ENCODE results near the gene USH1G. TPM values are rescaled to one million over a fixed set of nuclear protein-coding genes. Genes with fewer than 3 reads are reported as not detected.

The USH1G gene
- total RNA-seq, 2 donors from 2014 or later, result 0.31 TPM; not detected in 1

- DNase-seq, result no peak
- intact Hi-C loops (cut with DNase I, micrococcal nuclease), result no loop called here
- no peak for ATAC-seq
These were observed 33.0 kb upstream of the USH1G start for GRCh38 chr17:74956093-74956492.

- intact Hi-C loops (cut with DNase I, micrococcal nuclease), result no loop called here
- DNase-seq, result no peak
- no peak for ATAC-seq
These were observed 31.8 kb upstream of the USH1G start for GRCh38 chr17:74954665-74955421.

GRCh38 chr17:74954115-74954514 lies 31.1 kb upstream of the USH1G start:
- intact Hi-C loops (cut with DNase I, micrococcal nuclease), result no loop called here
- ATAC-seq, result no peak

GRCh38 chr17:74953134-74953687 lies 30.2 kb upstream of the USH1G start:
- peak; percentile 80 for ATAC-seq
- intact Hi-C loops (cut with DNase I, micrococcal nuclease), result no loop called here
- DNase-seq, result no peak

More at GRCh38 chr17:74954115-74954514, 31.1 kb upstream of the USH1G start:
- DNase-seq, result no peak

- intact Hi-C loops (cut with DNase I, micrococcal nuclease), result no loop called here
- DNase-seq (no peak), ATAC-seq (peak; percentile 62)
These were observed 29.5 kb upstream of the USH1G start for GRCh38 chr17:74952431-74953133.

GRCh38 chr17:74951680-74952421 lies 28.8 kb upstream of the USH1G start:
- DNase-seq (no peak), ATAC-seq (no peak)
- intact Hi-C loops (cut with DNase I, micrococcal nuclease), result no loop called here

GRCh38 chr17:74951065-74951464 lies 28.0 kb upstream of the USH1G start:
- DNase-seq (no peak), ATAC-seq (no peak)
- intact Hi-C loops (cut with DNase I, micrococcal nuclease), result no loop called here

GRCh38 chr17:74950207-74950606 lies 27.2 kb upstream of the USH1G start:
- intact Hi-C loops (cut with DNase I, micrococcal nuclease), result no loop called here
- DNase-seq, result no peak
- ATAC-seq, result peak; percentile 6

- ATAC-seq, result no peak
- intact Hi-C loops (cut with DNase I, micrococcal nuclease), result no loop called here
These were observed 26.5 kb upstream of the USH1G start for GRCh38 chr17:74949455-74950115.

GRCh38 chr17:74947041-74947754 lies 24.1 kb upstream of the USH1G start:
- intact Hi-C loops (cut with DNase I, micrococcal nuclease), result no loop called here
- ATAC-seq (no peak), DNase-seq (no peak)

More at GRCh38 chr17:74949455-74950115, 26.5 kb upstream of the USH1G start:
- DNase-seq, result no peak

- ATAC-seq (no peak), DNase-seq (no peak)
- intact Hi-C loops (cut with DNase I, micrococcal nuclease), result no loop called here
These were observed 23.6 kb upstream of the USH1G start for GRCh38 chr17:74946641-74947040.

- no peak for ATAC-seq
- DNase-seq, result no peak
- intact Hi-C loops (cut with DNase I, micrococcal nuclease), result no loop called here
These were observed 22.5 kb upstream of the USH1G start for GRCh38 chr17:74945543-74945942.

- ATAC-seq, result peak; percentile 98
- intact Hi-C loops (cut with DNase I, micrococcal nuclease), result no loop called here
- DNase-seq, result peak in 1 of 2 donors; percentile 57
These were observed 20.9 kb upstream of the USH1G start for GRCh38 chr17:74943808-74944522.

GRCh38 chr17:74941128-74941725 lies 18.2 kb upstream of the USH1G start:
- intact Hi-C loops (cut with DNase I, micrococcal nuclease), result no loop called here
- DNase-seq, result no peak
- no peak for ATAC-seq

- no peak for ATAC-seq
- intact Hi-C loops (cut with DNase I, micrococcal nuclease), result no loop called here
- DNase-seq, result no peak
These were observed 16.5 kb upstream of the USH1G start for GRCh38 chr17:74939534-74939933.

GRCh38 chr17:74938194-74938950 lies 15.3 kb upstream of the USH1G start:
- no peak for DNase-seq
- ATAC-seq, result peak; percentile 42
- intact Hi-C loops (cut with DNase I, micrococcal nuclease), result no loop called here
